ENCODE data around the gene RANBP17.
A peak's percentile ranks its signal among the peaks of the same experiment; 100 is the strongest.
"Not testable (repeated sequence)": the region's sequence is repeated elsewhere in the genome, so short reads cannot be mapped to it uniquely, and the experiment has no call there.

Gene RANBP17

GRCh38 chr5:170913573-170913972, 51.8 kb downstream of the RANBP17 start:
- no peak overlapping the region for H3K27ac ChIP-seq
- TF ChIP-seq, protein P1, sequence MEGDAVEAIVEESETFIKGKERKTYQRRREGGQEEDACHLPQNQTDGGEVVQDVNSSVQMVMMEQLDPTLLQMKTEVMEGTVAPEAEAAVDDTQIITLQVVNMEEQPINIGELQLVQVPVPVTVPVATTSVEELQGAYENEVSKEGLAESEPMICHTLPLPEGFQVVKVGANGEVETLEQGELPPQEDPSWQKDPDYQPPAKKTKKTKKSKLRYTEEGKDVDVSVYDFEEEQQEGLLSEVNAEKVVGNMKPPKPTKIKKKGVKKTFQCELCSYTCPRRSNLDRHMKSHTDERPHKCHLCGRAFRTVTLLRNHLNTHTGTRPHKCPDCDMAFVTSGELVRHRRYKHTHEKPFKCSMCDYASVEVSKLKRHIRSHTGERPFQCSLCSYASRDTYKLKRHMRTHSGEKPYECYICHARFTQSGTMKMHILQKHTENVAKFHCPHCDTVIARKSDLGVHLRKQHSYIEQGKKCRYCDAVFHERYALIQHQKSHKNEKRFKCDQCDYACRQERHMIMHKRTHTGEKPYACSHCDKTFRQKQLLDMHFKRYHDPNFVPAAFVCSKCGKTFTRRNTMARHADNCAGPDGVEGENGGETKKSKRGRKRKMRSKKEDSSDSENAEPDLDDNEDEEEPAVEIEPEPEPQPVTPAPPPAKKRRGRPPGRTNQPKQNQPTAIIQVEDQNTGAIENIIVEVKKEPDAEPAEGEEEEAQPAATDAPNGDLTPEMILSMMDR (conservative IDR thresholded peaks at IDR 0.05) = no peak

- TF ChIP-seq, protein P1 (conservative IDR thresholded peaks at IDR 0.05) = peak; percentile 32
- no peak overlapping the region for H3K27ac ChIP-seq
Measured at GRCh38 chr5:170917113-170917512, 55.3 kb downstream of the RANBP17 start.

- TF ChIP-seq, protein P1 (conservative IDR thresholded peaks at IDR 0.05) = no peak
Measured at GRCh38 chr5:170920196-170920595, 58.4 kb downstream of the RANBP17 start.

GRCh38 chr5:170922331-170922730, 60.5 kb downstream of the RANBP17 start:
- not testable (repeated sequence) for H3K27ac ChIP-seq

More at GRCh38 chr5:170920196-170920595, 58.4 kb downstream of the RANBP17 start:
- no peak overlapping the region for H3K27ac ChIP-seq

DNA sequence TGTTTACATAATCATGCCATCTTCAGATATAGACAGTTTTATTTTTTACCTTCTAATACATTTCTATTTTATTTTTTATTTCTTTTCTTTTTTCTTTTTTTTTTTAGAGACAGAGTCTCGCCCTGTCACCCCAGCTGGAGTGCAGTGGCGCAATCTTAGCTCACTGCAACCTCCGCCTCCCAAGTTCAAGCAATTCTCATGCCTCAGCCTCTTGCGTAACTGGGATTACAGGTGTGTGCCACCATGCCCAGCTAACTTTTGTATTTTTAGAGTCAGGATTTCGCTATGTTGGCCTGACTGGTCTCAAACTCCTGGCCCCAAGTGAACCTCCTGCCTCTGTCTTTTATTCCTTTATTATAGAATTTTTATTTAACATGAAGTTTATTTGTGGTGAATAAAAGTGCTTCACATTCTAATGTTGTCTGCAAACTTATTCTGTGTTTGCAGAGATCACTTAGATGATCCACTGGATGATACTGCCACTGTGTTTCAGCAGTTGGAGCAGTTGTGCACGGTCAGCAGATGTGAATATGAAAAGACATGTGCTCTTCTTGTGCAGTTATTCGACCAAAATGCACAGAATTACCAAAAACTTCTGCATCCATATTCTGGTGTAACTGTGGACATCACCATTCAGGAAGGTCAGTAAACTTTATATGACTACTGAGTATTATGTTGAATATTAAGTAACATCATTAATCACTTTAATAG, 62.2 kb downstream of the RANBP17 start:
- TF ChIP-seq, protein P1 (conservative IDR thresholded peaks at IDR 0.05) = no peak
- H3K27ac ChIP-seq = no peak overlapping the region

DNA sequence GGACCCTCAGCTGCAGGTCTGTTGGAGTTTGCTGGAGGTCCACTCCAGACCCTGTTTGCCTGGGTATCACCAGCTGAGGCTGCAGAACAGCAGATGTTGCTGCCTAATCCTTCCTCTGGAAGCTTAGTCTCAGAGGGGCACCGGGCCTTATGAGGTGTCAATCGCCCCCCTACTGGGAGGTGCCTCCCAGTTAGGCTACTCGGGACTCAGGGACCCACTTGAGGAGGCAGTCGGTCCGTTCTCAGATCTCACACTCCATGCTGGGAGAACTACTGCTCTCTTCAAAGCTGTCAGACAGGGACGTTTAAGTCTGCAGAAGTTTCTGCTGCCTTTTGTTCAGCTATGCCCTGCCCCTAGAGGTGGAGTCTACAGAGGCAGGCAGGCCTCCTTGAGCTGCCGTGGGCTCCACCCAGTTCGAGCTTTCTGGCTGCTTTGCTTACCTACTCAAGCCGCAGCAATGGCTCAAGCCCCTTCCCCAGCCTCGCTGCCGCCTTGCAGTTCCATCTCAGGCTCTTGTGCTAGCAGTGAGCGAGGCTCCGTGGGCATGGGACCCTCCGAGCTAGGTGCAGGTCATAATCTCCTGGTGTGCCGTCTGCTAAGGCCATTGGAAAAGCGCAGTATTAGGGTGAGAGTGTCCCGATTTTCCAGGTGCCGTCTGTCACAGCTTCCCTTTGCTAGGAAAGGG, 73.9 kb downstream of the RANBP17 start:
- H3K27ac ChIP-seq = not testable (repeated sequence)

DNA sequence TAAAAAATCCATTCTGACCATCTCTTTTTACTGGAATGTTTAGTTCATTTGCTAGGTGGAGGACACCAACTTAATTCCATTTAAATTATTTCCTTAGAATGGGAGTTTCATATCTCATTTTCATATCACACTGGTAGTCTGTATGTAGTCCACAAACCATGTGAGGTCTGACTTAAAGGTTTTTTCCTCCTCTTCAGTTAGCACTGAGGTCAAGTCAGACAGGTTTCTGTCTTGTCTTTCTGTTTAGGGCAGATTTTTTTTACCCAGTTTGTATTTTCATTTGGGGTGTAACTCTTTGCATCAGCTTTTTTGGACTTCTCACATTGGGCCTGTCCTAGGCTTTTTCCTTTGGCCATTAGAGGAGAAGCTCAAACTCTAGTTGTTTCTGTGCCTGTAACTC, 75.3 kb downstream of the RANBP17 start:
- no peak overlapping the region for H3K27ac ChIP-seq
- TF ChIP-seq, protein P1 (conservative IDR thresholded peaks at IDR 0.05) = no peak

GRCh38 chr5:170937914-170938313, 76.1 kb downstream of the RANBP17 start:
- H3K27ac ChIP-seq = no peak overlapping the region
- TF ChIP-seq, protein P1 (conservative IDR thresholded peaks at IDR 0.05) = no peak
